NT2/D1 (cell line): Measurements from ENCODE around the gene MICALL2.

ENCODE experiments used
- SUZ12 ChIP-seq: IDR thresholded peaks from 2 replicates; pipeline ENCODE4 v1.6.1; 2011; ENCODE audit not compliant: insufficient read length, insufficient read depth; ENCODE audit errors: extremely low read depth
- YY1 ChIP-seq: IDR thresholded peaks from 2 replicates; pipeline ENCODE4 v1.6.1; 2011; ENCODE audit not compliant: insufficient read length, insufficient read depth
- ZNF274 ChIP-seq: IDR thresholded peaks from 2 replicates; pipeline ENCODE4 v1.6.1; 2011; ENCODE audit warnings: mild to moderate bottlenecking, low read depth, low read length

DNA sequence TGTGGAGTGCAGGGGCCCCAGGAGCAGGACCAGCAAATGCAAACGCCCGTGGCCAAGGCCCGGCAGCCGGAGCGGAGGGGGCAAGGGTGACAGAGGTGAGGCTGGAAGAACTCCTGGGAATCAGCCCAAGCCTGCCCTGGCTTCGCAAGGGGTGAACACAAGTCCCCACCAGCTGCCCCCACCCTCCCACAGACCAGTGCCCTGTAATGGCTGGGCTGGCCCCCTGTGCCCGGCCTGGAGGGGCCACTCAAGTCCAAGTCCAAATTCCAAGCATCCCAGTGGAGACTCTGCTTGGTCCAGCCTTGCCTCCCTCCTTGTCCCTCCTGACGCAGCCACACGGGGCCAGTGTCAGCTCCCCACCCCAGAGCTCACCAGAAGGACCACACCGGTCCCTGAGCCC is 28.0 kb downstream of the MICALL2 start:
- no peak for TF ChIP-seq YY1
- no peak for TF ChIP-seq ZNF274
- no peak for TF ChIP-seq SUZ12
